SHP77 (cell line): ENCODE results near the gene CCR6.
"Not testable (repeated sequence)": the region's sequence is repeated elsewhere in the genome, so short reads cannot be mapped to it uniquely, and the experiment has no call there.

Experiments
- DNase-seq, 2 experiments: peaks; one replicate each; lab custom pipeline; 2025; lab: John Stamatoyannopoulos, UW

The CCR6 gene

DNA sequence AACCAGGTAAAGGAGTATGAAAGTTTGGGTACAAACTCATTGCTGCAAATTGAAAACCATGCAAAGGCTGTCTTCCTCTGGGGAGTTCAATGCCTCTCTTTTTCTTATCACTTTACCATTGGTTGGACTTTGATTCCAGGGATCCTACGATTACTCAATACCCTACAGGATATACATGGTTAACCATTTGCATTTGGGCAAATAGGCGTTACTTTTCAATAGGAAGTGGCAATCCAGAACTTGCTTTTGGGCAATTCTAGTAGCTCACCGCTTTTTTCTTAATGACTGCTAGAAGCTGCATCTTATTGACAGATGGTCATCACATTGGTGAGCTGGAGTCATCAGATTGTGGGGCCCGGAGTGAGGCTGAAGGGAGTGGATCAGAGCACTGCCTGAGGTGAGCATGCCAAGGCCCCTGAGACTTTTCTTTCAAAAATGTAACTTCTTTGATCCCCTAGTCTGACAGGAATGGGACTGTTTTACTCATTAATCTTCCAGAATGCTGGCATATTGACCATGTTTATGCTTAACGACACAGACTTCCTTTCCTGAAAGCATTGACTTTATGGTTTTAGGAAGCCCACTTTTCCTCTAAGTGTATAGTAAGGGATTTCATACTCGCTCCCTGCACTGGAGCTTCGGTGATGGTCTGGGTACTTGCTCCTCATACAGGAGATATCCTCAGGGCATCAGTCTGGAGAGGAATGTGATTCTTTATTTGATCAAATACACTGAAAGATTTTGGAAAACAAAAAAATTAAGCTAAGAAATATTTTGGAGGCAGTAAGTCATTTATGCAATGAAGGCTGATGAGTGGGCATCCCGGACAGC, at the start of gene CCR6:
CCR6 (plus strand) TSS at position 270 of the 831 bp plus-strand sequence. CDS start 13,039 bp downstream, outside the sequence.
- DNase-seq, result no peak

DNA sequence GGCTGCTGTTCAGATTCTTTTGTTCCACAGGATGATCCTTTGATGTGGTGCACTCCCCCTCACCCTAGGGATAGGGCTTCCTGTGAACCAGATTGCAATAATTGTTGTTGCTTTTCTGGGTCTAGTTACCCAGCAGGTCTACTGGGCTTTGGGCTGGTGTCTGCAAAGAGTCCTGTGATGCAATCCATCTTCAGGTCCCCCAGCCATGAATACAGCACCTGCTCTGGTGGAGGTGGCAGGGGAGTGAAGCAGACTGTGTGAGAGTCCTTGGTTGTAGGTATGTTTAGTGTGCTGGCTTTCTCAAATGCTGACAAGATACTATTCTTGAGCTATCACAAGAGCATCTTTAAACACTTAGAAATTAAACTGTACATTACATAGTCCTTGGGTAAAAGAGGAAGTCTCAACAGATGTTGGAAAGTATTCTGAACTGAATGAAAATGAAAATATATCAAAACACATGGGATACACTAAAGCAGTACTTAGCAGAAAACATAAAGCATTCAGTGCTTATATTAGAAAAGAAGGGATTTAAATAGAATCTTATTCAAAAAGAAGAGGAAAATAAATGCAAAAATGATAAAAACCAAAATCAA, 49.1 kb upstream of the CCR6 start:
- DNase-seq, result no peak

DNA sequence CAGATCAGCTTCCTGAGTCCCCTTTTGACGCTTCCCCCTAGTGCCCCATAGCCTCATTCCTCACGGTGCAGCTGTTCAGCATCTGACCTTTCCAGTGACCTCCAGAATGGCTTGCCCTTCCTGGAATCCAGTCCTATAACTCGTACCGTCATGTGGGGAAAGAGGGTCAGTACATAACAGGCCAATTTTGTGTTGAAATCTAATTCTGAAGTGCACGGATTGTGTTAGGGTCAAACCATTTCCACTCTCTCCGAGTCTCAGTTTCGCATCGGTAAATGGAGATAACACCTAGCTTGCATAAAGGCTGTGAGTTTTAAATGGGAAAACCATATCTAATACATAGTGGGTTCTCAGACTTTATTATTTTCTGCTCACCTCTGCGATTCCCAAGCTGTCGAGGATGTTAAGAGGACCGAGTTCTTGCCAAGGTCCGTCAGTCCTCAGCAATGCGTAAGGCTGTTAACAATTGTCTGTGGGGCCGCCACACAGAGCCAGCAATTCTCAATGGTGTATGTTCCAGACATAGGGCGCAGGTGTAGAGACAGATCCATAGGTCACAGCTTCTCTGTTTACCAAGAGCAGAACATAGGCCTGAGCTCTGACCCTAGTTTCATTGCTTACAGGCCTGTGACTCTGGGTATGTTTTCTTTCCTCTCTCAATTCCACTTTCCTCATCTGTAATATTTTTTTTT, 45.5 kb upstream of the CCR6 start:
- DNase-seq, result no peak

DNA sequence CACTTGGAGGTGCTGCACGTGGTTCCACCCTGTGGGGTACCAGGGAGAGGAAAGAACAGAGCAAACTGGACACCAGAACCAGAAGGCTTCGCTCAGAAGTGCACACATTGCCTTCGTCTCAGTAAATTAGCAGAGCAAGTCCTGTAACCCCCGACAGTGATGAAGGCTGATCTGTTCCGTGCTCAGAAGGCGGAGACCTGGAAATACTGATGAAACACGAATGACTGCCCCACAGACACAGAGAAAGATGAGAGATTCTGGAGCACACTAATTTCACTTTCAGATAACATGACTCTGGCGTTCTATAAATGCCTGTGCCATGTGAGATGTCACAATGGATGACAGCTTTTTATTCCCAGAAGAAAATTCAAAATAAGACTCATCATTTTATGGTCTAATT, 44.2 kb upstream of the CCR6 start:
- DNase-seq, result no peak

DNA sequence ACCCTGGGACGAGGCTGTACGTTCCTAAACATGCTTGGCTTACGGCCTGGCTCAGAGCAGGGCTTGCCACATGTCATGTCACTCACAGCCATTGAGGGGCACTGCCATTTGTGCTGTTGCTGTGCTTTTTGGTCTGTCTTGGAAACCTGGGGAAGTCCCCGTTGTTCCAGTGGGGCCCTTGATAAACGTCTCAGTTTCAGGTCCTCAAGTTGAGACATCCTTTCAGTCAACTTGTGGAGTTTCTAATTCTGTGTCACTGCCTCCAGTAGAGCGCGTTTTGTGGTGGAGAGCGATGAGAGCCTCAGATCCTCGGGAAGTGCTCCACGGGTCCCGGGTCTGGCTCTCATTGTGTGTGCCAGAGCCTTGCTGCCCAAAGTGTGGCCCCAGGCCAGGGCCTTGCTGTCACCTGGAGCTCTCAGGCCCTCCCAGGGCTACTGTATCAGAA, 43.0 kb upstream of the CCR6 start:
- no peak for DNase-seq

DNA sequence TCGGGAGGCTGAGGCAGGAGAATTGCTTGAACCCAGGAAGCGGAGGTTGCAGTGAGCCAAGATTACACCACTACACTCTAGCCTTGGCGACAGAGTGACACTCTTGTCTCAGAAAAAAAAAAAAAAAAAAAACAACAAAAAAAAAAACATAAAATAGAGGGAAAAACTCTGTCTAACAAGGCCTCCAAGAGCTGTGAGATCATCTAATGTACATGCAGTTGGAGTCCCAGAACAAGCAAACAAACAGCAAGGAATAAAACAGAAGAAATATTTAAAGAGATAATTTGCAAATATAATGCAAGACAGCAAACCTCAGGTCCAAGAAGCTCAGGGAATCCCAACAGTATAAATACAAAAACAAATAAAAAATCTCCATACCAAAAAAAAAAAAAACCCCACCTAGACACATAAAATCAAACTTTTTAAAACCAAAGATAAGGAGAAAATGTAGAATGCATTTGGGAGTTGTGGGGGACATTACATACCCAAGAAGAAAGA, 35.0 kb upstream of the CCR6 start:
- no peak for DNase-seq

DNA sequence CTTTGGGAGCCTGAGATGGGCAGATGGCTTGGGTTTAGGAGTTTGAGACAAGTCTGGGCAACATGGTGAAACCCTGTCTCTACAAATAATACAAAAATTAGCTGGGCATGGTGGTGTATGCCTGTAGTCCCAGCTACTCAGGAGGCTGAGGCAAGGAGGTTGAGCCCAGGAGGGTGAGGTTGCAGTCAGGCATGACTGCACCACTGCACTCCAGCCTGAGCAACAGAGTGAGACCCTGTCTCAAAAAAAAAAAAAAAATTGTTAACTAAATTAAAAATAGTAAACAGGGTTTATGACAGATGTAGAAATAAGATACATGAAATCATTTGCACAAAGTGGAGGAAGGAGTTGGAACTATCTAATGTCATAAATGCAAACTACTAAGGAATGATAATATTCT, 34.2 kb upstream of the CCR6 start:
- not testable (repeated sequence) for DNase-seq

DNA sequence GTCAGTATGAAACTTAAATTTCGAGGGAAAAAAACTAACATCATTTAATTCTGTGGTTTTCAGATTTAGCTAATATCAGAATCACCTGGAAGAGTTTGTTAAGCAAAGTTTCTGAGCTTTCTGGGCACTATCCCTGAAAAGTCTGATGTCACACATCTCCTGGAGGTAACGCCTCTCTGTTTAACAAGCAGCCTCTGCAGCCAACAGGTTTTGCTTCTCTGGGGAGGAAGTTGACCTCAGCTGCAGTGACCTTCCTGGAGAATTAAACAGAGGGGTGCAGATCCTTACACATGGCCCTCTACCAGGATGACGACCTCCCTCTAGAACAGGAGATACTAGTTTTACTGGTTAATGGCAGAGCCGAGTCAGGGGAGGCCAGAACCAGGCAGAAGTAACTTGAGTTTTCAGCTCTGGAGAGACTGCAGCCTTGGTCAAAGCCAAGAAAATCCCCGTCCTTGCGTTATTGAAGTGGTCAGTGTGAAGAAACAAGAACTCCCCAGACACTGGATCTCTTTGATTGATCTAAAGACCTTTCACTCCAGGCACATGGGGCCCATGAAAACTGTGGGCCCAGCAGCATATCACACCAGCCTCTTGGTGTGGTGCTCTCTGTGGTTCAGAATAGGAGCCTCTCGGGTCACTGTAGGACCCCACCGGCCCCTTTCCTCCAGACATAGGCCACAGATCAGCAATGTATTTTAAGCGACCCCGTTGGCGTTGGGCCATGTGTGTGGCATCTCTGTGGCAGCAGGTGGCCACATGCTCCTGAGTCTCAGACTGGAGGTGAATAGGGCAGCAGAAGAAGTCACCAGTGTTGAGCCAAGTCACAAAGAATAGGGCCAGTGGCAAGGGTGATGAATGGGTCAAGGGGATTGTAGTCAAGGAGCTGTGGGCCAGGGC, 33.4 kb upstream of the CCR6 start:
- DNase-seq, result no peak

DNA sequence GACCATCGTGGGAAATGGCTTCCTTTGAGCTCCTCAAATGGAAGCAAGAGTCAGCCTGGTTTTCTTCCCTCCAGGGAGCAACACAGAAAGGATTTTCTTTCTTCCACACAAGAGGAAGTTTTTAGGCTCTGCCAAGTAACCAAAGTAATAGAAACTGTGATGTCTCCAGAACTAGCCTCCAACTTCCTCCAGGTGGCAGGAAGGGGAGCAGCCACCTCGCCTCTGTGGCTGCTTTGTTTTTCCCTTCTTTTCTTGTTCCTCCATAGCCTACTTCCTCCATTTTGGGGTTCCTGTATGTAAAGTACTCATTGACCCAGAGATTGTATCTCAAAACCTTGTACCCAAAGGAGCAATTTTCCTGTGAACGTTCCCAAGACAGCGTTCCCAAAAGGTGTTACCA, 32.7 kb upstream of the CCR6 start:
- no peak for DNase-seq

DNA sequence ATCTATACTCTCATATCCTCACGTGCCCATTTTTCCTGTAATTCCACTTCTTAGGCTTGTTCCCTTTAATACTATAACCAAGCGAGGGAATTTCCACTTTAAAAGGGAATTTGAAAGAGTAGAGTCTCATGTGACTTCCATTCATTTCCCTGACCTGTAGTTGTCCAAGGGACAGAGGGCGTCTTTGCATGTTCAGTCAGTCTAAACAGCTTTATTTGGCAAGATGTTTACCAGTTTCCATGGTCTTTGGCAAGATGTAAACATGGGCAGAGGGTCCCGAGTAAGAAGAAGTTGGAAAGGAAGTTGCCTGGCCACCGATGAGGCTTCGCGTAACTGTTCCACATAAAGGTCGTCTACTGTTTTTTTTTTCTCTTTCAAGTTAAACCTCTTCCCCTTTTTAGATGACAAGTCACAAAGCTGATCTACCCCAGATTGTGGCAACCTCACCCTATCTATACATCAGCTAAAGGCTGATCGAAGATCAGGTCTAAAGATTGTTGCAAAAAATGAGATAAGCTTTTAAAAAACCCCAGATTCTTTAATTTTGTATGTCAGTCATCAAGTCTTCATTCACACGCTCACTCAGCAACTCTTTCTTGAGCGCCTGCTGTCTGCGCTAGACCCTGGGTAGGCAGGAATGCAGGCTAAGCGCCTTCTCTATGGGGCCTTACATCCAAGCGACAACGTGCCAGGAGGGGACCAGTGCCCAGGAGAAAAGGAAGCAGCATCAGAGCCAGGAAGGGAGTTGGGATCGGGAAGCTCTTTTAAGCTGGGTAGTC, 31.7 kb upstream of the CCR6 start:
- no peak for DNase-seq

DNA sequence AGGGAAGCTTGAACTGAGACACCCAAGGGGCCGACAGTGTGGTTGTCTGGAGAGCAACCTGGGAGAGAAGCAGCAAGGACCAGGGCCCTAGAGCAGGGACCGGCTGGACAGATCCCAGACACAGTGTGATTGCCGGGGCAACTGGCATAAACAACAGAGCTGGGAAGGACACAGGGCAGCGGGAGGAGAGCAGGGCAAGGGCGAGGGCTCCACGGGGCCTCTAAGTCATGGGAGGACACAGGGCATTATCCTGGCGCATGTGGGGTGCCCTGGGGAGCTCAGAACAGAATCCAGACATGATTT, 31.1 kb upstream of the CCR6 start:
- DNase-seq, result no peak

DNA sequence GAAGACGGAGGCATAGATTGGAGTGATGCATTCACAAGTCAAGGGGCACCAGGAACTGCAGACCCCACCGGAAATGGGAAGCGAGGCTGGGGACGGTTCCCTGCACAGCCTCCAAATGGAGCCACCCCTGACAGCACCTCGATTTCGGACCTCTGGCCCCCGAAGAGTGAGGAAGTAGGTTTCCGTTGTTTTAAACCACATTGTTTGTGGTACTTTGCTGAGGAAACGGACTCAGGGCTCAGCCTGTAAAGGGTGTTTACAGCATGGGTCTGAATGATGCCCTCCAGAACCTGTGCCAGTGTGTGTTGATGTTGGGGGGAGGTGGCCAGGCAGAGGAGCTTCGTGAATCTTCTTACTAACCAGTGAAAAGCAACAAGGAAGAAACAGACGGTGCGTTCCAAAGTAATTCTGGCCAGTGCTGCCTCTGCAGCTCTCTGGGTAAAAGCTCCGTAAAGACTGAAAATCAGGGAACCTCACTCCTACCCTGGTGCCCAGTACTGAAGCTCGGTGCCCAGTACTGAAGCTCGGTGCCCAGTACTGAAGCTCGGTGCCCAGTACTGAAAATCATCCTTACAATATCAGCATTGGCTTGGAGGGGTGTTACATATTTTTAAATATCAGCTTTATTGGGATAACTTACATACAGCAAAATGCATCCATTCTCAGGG, 30.1 kb upstream of the CCR6 start:
- DNase-seq, result no peak

DNA sequence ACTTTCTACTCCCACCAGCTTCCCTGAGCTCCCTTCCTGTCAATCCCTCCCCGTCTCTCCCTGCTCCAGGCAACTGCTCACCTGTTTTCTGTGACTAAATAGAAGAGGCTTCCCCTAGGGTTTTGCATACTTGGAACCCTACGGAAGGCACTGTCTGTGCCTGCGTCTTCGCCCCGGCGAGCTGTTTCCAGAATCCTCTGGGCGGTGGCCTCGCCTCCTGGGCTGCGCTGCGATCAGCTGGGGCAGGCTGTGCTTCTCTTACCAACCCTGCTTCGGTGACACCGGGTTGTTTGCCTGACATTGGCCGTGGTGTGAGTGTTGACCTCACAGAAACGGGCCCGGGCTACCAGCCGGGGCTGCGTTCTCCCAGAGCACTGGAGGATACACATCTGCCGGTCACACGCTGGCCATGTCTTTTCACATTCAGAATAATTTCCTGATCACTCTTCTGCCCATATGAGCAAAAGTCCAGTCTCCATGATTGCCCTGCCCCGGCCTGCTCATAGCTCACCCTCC, 29.4 kb upstream of the CCR6 start:
- no peak for DNase-seq

DNA sequence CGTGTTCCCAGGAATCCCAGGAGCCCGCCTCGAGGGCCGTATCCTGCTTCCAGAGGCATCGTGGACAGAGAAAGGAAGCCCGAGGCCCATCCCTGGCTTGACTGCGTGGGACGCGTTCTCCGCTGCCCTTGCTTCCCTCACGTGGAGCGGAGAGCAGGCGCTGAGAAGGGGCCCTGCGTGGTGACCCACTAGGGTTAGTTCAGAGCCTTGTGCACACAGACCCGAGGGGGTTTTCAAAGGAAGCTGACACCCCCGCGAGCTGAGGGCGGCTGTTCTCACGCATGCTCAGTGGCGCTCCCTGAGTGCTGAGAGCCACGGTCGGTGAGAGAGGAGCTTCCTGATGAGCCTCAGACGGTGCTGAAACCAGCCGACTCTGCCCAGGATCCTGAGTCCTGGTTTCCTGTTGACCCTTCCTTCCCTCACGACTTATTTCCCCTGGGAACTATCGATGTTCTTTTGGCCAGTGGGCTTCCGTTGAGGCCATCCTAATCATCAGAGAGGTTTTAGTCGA, 28.9 kb upstream of the CCR6 start:
- no peak for DNase-seq

DNA sequence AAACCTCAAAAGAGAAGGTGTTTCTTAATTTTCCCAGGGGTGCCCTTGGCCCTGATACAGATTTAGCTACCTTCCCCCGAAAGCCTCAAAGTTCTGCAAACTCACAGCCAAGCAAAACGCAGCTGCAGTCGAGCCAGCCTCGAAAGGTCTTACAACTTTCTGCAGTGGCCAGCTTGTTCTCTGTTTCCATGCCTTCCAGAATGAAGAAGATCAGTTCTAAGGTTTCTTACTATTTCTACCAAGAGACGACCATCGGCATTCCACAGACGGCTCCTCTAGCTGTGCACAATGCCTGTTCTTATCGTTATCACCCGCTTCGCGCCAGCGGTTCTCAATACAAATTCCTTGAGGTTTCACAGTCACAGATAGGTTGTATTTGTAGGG, 28.5 kb upstream of the CCR6 start:
- DNase-seq, result no peak

DNA sequence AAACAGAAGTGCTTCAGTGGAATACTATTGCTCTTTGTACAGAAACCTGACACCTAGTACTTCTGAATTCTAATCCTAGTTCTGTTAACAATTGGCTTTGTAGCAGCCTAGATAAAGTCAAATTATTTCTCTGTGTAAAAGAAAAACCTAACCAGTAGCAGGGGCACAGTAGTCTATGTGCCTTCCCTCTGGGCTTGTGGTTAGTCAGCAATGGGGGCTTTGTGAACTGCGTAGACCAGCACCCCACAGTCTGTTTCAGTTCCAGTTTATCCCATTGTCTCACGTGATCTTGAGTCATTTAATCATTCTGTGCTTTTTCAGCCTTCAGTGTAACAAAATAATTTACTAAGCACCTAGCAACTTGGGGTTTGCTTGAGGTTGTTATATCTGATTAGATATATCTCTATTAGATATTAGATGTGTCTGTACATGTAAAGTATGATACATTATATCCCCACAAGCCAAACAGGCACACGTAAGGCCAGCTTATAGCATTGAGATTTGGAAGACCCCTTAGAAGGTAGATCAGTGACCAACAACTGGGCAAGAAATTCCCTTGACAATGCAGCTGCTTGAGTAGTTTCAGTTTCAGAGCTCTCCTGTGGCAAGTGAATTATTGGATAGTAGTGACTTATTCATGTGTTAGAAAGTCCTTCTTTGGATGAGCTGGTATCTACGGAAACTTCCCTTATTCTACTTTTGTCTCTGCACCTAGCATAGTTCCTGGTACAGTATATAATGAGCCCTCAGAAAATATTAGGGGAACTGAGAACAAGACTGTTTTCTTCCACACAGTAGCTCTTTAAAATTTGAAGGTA, 27.9 kb upstream of the CCR6 start:
- DNase-seq, result no peak

DNA sequence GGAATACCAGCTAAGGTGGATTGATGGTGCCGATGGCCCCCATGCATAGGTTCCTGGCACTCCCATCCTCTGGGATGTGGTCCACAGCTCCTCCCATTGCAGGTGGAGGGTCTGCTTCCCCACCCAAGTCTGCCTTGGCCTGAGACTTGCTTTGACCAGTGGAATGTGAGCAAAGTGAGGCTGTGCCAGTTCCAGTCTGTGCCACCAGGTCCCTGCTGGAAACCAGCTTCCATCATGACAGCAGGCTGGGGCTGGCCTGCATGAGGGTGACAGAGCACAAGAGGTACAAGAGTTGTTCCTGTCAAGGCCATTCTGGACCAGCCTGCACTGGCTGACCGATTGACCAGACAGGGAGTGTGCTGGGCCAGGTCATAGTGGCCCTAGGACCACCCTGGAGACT, 27.0 kb upstream of the CCR6 start:
- no peak for DNase-seq

DNA sequence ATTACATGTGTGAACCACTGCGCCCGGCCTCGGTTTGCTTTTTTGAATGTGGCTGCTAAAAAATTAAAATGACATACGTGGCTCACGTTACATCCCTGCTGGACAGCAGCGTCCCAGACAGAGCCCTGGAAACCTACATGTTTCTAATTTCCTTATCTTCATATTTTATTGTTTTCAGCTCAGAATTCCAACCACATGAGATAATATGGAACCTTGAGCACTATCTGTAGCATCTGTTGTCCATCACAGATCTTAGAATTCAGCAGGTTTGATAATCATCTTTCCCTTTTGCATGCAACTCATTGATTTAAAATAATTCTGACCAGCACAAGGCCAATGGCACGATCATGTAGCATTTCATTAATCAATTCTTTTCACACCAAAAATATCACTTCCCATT, 25.9 kb upstream of the CCR6 start:
- no peak for DNase-seq

DNA sequence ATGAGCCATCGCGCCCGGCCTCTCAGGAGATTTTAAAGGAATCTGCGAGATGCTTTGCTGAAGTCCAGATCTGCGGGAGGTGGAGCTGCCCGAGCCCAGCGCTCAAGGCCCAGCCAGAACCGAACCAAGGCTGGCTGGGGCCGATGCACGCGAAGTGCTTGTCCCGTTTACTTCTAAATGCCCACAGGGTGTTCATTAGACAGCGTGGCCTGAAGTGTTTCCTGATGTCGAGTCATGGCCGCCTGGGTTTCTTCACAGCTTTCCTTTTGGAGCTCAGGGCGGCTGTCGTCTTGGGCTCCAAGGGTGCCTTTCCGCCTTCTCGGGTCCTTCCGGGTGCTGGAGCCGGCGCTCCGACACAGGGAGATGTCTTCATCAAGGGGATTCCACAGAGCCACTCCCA, 25.1 kb upstream of the CCR6 start:
- DNase-seq, result no peak
